Spinal cord (tissue), 10 donors: ENCODE data around the gene CXCL10. TPM values are rescaled to one million over a fixed set of nuclear protein-coding genes. Genes with fewer than 3 reads are reported as not detected.

Experiments
- DNase-seq, 6 donors: peaks; one replicate each; pipeline versions ENCODE4 v3.0.0 to v3.0.0-alpha.2; 2013 to 2015; ENCODE audit warnings: low spot score in 6 of 6, low read depth in 4 of 6
- H3K27ac ChIP-seq: one replicate; pipeline ENCODE4 v1.5.1; 2013; ENCODE audit warnings: low read depth, low read length, control low read depth
- H3K27me3 ChIP-seq: one replicate; pipeline ENCODE4 v1.6.1; 2013; ENCODE audit warnings: low read length; ENCODE audit not compliant: control insufficient read depth, insufficient read depth
- H3K36me3 ChIP-seq: one replicate; pipeline ENCODE4 v1.6.1; 2013; ENCODE audit warnings: low read length; ENCODE audit not compliant: control insufficient read depth, insufficient read depth
- H3K4me1 ChIP-seq: one replicate; pipeline ENCODE4 v1.6.1; 2013; ENCODE audit warnings: low read length; ENCODE audit not compliant: control insufficient read depth, insufficient read depth
- H3K4me3 ChIP-seq: one replicate; pipeline ENCODE4 v1.5.1; 2013; ENCODE audit warnings: low read depth, low read length, control low read depth
- H3K9me3 ChIP-seq: one replicate; pipeline ENCODE4 v1.6.1; 2013; ENCODE audit warnings: low read length; ENCODE audit not compliant: control insufficient read depth, insufficient read depth
- WGBS: methylation state at CpG from one replicate; pipeline ENCODE4 v1.1.5; 2013; ENCODE audit warnings: missing lambda C conversion rate; ENCODE audit not compliant: insufficient coverage; 5-methylcytosine and 5-hydroxymethylcytosine counted together
- long read RNA-seq, 4 donors: transcript quantifications; one replicate each; lab custom pipeline, GENCODE V29; 2026
- polyA plus RNA-seq, 2 donors: library from polyadenylated mRNA; unstranded; fragments of 120-200 nt; gene quantifications; one replicate each; pipeline ENCODE4 v1.2.1, GENCODE V29; 2013; ENCODE audit not compliant: insufficient read length in 2 of 2
- total RNA-seq, 2 donors: library from RNA; depleted of rRNA in 1 of 2; stranded (reverse); fragments of 120-200 nt in 1 of 2; fragments of >200 nt in 1 of 2; gene quantifications; one replicate each; pipeline versions ENCODE4 v1.2.3 to v1.2.4, GENCODE V29; 2013 to 2014
- donor health status: healthy.

The CXCL10 gene
- total RNA-seq (1 to 10 TPM in 1 of 2 donors, under 1 TPM in 1; 0.28 to 1.9 TPM), polyA plus RNA-seq (not detected)
- long read RNA-seq, donor 1, result 0 reads
- long read RNA-seq, donor 2, result 0 reads
- long read RNA-seq, donor 3, result 0 reads
- long read RNA-seq, donor 4, partial matches to known transcripts, result 0 of 1 reads
- long read RNA-seq, donor 4, other reads (novel, unspliced or antisense), result 0 of 1 reads

- no peak for DNase-seq
- H3K27me3 ChIP-seq, result no peaks in the 10 kb centered on the region
- no peaks in the 10 kb centered on the region for H3K36me3 ChIP-seq
- H3K4me1 ChIP-seq, result no peaks in the 10 kb centered on the region
- WGBS, result no CpG with 5 or more reads among the region's 3 CpGs
- H3K9me3 ChIP-seq, result no peaks in the 10 kb centered on the region
- H3K4me3 ChIP-seq, result no peak within 1 kb of the TSS
- no peak within 1 kb of the TSS for H3K27ac ChIP-seq
These were observed at the start of gene CXCL10 for GRCh38 chr4:76023389-76023788. Gene CXCL10 (minus strand): TSS chr4:76023497. CDS start chr4:76023431, 66 bp downstream.

GRCh38 chr4:76072760-76073159, 49.5 kb upstream of the CXCL10 start:
- Histone ChIP-seq H3K4me3 (no peak overlapping the region), H3K4me1 (no peaks in the 10 kb centered on the region), H3K27me3 (no peaks in the 10 kb centered on the region), H3K9me3 (no peaks in the 10 kb centered on the region), H3K27ac (no peak overlapping the region), H3K36me3 (no peaks in the 10 kb centered on the region)
- WGBS, result 55% methylated on average over 3 of the region's 4 CpGs
- no peak for DNase-seq

GRCh38 chr4:76067652-76068286, 44.5 kb upstream of the CXCL10 start:
- DNase-seq, result peak in 5 of 6 donors; percentile 52 to 91 (median 70)
- no peak overlapping the region for H3K4me3 ChIP-seq
- H3K27me3 ChIP-seq, result no peaks in the 10 kb centered on the region
- H3K4me1 ChIP-seq, result no peaks in the 10 kb centered on the region
- no peak overlapping the region for H3K27ac ChIP-seq
- H3K9me3 ChIP-seq, result no peaks in the 10 kb centered on the region
- H3K36me3 ChIP-seq, result no peaks in the 10 kb centered on the region
- WGBS, result no CpG with 5 or more reads among the region's 2 CpGs

GRCh38 chr4:76066546-76066945, 43.2 kb upstream of the CXCL10 start:
- Histone ChIP-seq H3K4me3 (no peak overlapping the region), H3K4me1 (no peaks in the 10 kb centered on the region), H3K27ac (no peak overlapping the region), H3K36me3 (no peaks in the 10 kb centered on the region), H3K9me3 (no peaks in the 10 kb centered on the region), H3K27me3 (no peaks in the 10 kb centered on the region)
- WGBS, result 77% methylated on average over 3 of the region's 3 CpGs
- DNase-seq, result no peak

GRCh38 chr4:76061982-76062381, 38.7 kb upstream of the CXCL10 start:
- H3K9me3 ChIP-seq, result no peaks in the 10 kb centered on the region
- H3K27ac ChIP-seq, result no peak overlapping the region
- no peak overlapping the region for H3K4me3 ChIP-seq
- no peaks in the 10 kb centered on the region for H3K36me3 ChIP-seq
- no CpG with 5 or more reads among the region's 1 CpG for WGBS
- H3K4me1 ChIP-seq, result no peaks in the 10 kb centered on the region
- H3K27me3 ChIP-seq, result no peaks in the 10 kb centered on the region
- no peak for DNase-seq

- Histone ChIP-seq H3K27me3 (no peaks in the 10 kb centered on the region), H3K36me3 (no peaks in the 10 kb centered on the region), H3K27ac (no peak overlapping the region), H3K9me3 (no peaks in the 10 kb centered on the region), H3K4me1 (no peaks in the 10 kb centered on the region), H3K4me3 (no peak overlapping the region)
- no peak for DNase-seq
- 100% methylated on average over 1 of the region's 1 CpG for WGBS
These were observed 38.1 kb upstream of the CXCL10 start for GRCh38 chr4:76061421-76061820.

- H3K27ac ChIP-seq, result no peak overlapping the region
- H3K4me1 ChIP-seq, result no peaks in the 10 kb centered on the region
- no peaks in the 10 kb centered on the region for H3K9me3 ChIP-seq
- no peak overlapping the region for H3K4me3 ChIP-seq
- H3K36me3 ChIP-seq, result no peaks in the 10 kb centered on the region
- H3K27me3 ChIP-seq, result no peaks in the 10 kb centered on the region
- DNase-seq, result no peak
These were observed 37.2 kb upstream of the CXCL10 start for GRCh38 chr4:76060506-76060905.

GRCh38 chr4:76059750-76060149, 36.5 kb upstream of the CXCL10 start:
- Histone ChIP-seq H3K4me3 (no peak overlapping the region), H3K9me3 (no peaks in the 10 kb centered on the region)
- WGBS, result no CpG with 5 or more reads among the region's 1 CpG

GRCh38 chr4:76058888-76059426, 35.7 kb upstream of the CXCL10 start:
- Histone ChIP-seq H3K4me1 (no peaks in the 10 kb centered on the region), H3K4me3 (no peak overlapping the region), H3K27ac (no peak overlapping the region), H3K36me3 (no peaks in the 10 kb centered on the region), H3K9me3 (no peaks in the 10 kb centered on the region), H3K27me3 (no peaks in the 10 kb centered on the region)
- 58% methylated on average over 2 of the region's 3 CpGs for WGBS
- DNase-seq, result no peak

More at GRCh38 chr4:76059750-76060149, 36.5 kb upstream of the CXCL10 start:
- Histone ChIP-seq H3K27ac (no peak overlapping the region), H3K27me3 (no peaks in the 10 kb centered on the region), H3K4me1 (no peaks in the 10 kb centered on the region), H3K36me3 (no peaks in the 10 kb centered on the region)
- no peak for DNase-seq

GRCh38 chr4:76058302-76058701, 35.0 kb upstream of the CXCL10 start:
- no peak overlapping the region for H3K4me3 ChIP-seq

More at GRCh38 chr4:76058302-76058701, 35.0 kb upstream of the CXCL10 start:
- no peak for DNase-seq
- Histone ChIP-seq H3K36me3 (no peaks in the 10 kb centered on the region), H3K27ac (no peak overlapping the region), H3K9me3 (no peaks in the 10 kb centered on the region), H3K4me1 (no peaks in the 10 kb centered on the region), H3K27me3 (no peaks in the 10 kb centered on the region)
